M059J (cell line): ENCODE measurements around the gene ACSM6. TPM values are rescaled to one million over a fixed set of nuclear protein-coding genes. Genes with fewer than 3 reads are reported as not detected.

Experiments used
- DNase-seq: peaks from one replicate; pipeline ENCODE4 v3.0.0-alpha.2; 2012; ENCODE audit warnings: low read depth
- total RNA-seq: library from RNA; depleted of rRNA; stranded (reverse); fragments of >200 nt; shearing (Covaris generic); gene quantifications from 2 replicates; pipeline ENCODE4 v1.2.3, GENCODE V29; 2014; rRNA removed

ACSM6 gene
- total RNA-seq, 1 experiment from 2014 or later: not detected

- no peak for DNase-seq
These were observed 74.4 kb downstream of the ACSM6 start for GRCh38 chr10:95268438-95268837.

- peak; percentile 97 for DNase-seq
These were observed 79.6 kb downstream of the ACSM6 start for GRCh38 chr10:95273393-95274312.

GRCh38 chr10:95275726-95276366, 81.8 kb downstream of the ACSM6 start:
- DNase-seq: peak; percentile 80

- no peak for DNase-seq
These were observed 82.5 kb downstream of the ACSM6 start for GRCh38 chr10:95276367-95277200.

- no peak for DNase-seq
These were observed 83.1 kb downstream of the ACSM6 start for GRCh38 chr10:95277201-95277570.

GRCh38 chr10:95277614-95278013, 83.6 kb downstream of the ACSM6 start:
- no peak for DNase-seq

Other genes with a start within 250 kb of the ACSM6 start
- gene CYP2C8, start 124.7 kb upstream of the ACSM6 start, total RNA-seq: not detected in 2 replicates
- gene PDLIM1, start 96.8 kb downstream of the ACSM6 start, total RNA-seq: 55.3 and 69.1 TPM in 2 replicates